IMR-90 (cell line): Measurements from ENCODE around the gene DAPK3. TPM values are rescaled to one million over a fixed set of nuclear protein-coding genes. Genes with fewer than 3 reads are reported as not detected.

Source experiments
- ATAC-seq: fragments of 200-7000 bp; cut with Tn5 transposase; 2 replicates; pipeline ENCODE4 v1.9.1; 2020; ENCODE audit warnings: low read depth, mild to moderate bottlenecking, moderate library complexity
- BruUV-seq: library from RNA; stranded (reverse); fragments of 400-500 nt; replicated peaks from 2 replicates; lab custom pipeline; 2021; lab: Mats Ljungman, UMichigan
- CTCF ChIA-PET: fragments of 300-600 bp; formaldehyde crosslinking; extraction: SDS; loops from one replicate; lab custom pipeline; 2021; ENCODE audit warnings: antibody characterized with exemption; lab: Yijun Ruan, JAX
- POLR2A ChIA-PET: fragments of 300-600 bp; sonication (Branson Sonifier 250); formaldehyde crosslinking; loops from one replicate; lab custom pipeline; 2022; ENCODE audit warnings: antibody characterized with exemption; ENCODE audit not compliant: unreplicated experiment; lab: Charles Lee
- DNase-seq: peaks from one replicate; pipeline ENCODE4 v3.0.0; 2013
- H2AFZ ChIP-seq: replicated peaks from 2 replicates; pipeline ENCODE3; 2013; ENCODE audit warnings: low read length, mild to moderate bottlenecking; ENCODE audit not compliant: poor library complexity
- H2AK5ac ChIP-seq: 2 replicates; pipeline ENCODE4 v1.6.1; 2013; ENCODE audit warnings: low read depth, low read length, inconsistent platforms
- H2AK9ac ChIP-seq: replicated peaks from 2 replicates; pipeline ENCODE3; 2013; ENCODE audit warnings: mild to moderate bottlenecking, low read depth, low read length, moderate library complexity; ENCODE audit not compliant: poor library complexity
- H2BK120ac ChIP-seq: 2 replicates; pipeline ENCODE4 v1.6.1; 2013; ENCODE audit warnings: low read depth, low read length, inconsistent platforms
- H2BK15ac ChIP-seq: 3 replicates; pipeline ENCODE4 v1.6.1; 2013; ENCODE audit warnings: low read depth, low read length, inconsistent platforms
- H2BK20ac ChIP-seq: 2 replicates; pipeline ENCODE4 v1.6.1; 2013; ENCODE audit warnings: low read depth, mild to moderate bottlenecking, inconsistent platforms, low read length, moderate library complexity
- H2BK5ac ChIP-seq: 2 replicates; pipeline ENCODE4 v1.6.1; 2013; ENCODE audit warnings: mild to moderate bottlenecking, low read depth, low read length, inconsistent platforms; ENCODE audit not compliant: poor library complexity, severe bottlenecking
- H3K14ac ChIP-seq: replicated peaks from 2 replicates; pipeline ENCODE4 v1.6.1; 2013; ENCODE audit warnings: low read depth, low read length, inconsistent platforms
- H3K18ac ChIP-seq: 2 replicates; pipeline ENCODE4 v1.6.1; 2013; ENCODE audit warnings: low read depth, low read length, control low read depth
- H3K23ac ChIP-seq: 2 replicates; pipeline ENCODE4 v1.6.1; 2013; ENCODE audit warnings: low read depth, low read length, inconsistent platforms
- H3K27ac ChIP-seq: 2 replicates; pipeline ENCODE4 v1.5.1; 2013; ENCODE audit warnings: mild to moderate bottlenecking, control low read depth, low read length; ENCODE audit not compliant: insufficient read depth
- H3K27me3 ChIP-seq: 2 replicates; pipeline ENCODE4 v1.6.1; 2013; ENCODE audit warnings: low read length; ENCODE audit not compliant: control insufficient read depth, insufficient read depth
- H3K36me3 ChIP-seq: 2 replicates; pipeline ENCODE4 v1.6.1; 2013; ENCODE audit warnings: low read length, mixed read lengths; ENCODE audit not compliant: control insufficient read depth, insufficient read depth
- H3K4ac ChIP-seq: 2 replicates; pipeline ENCODE4 v1.6.1; 2013; ENCODE audit warnings: low read depth, low read length, inconsistent platforms
- H3K4me1 ChIP-seq: 2 replicates; pipeline ENCODE4 v1.6.1; 2013; ENCODE audit warnings: low read length, mixed read lengths; ENCODE audit not compliant: control insufficient read depth, insufficient read depth
- H3K4me2 ChIP-seq: 2 replicates; pipeline ENCODE4 v1.6.1; 2013; ENCODE audit warnings: low read depth, mild to moderate bottlenecking, control low read depth, low read length, moderate library complexity
- H3K4me3 ChIP-seq: 2 replicates; pipeline ENCODE4 v1.5.1; 2013; ENCODE audit warnings: low read depth, mild to moderate bottlenecking, control low read depth, low read length, moderate library complexity; ENCODE audit not compliant: insufficient read depth
- H3K56ac ChIP-seq: 2 replicates; pipeline ENCODE4 v1.6.1; 2013; ENCODE audit warnings: low read length, inconsistent platforms; ENCODE audit not compliant: insufficient read depth; ENCODE audit errors: extremely low read depth
- H3K79me1 ChIP-seq, 2 experiments: 2 replicates each; pipeline ENCODE4 v1.6.1; 2013; ENCODE audit warnings: low read length in 2 of 2, inconsistent platforms in 1 of 2, low read depth in 1 of 2
- H3K9ac ChIP-seq: 2 replicates; pipeline ENCODE4 v1.6.1; 2013; ENCODE audit warnings: low read depth, low read length, control low read depth
- H3K9me1 ChIP-seq: 2 replicates; pipeline ENCODE4 v1.6.1; 2013; ENCODE audit warnings: low read length, inconsistent platforms; ENCODE audit not compliant: insufficient read depth
- H3K9me3 ChIP-seq: 2 replicates; pipeline ENCODE4 v1.6.1; 2013; ENCODE audit warnings: low read length; ENCODE audit not compliant: control insufficient read depth, insufficient read depth
- H4K20me1 ChIP-seq: 2 replicates; pipeline ENCODE4 v1.6.1; 2013; ENCODE audit warnings: low read length, inconsistent platforms; ENCODE audit not compliant: insufficient read depth
- H4K5ac ChIP-seq: 2 replicates; pipeline ENCODE4 v1.6.1; 2013; ENCODE audit warnings: mild to moderate bottlenecking, low read depth, low read length, control low read depth
- H4K8ac ChIP-seq, 2 experiments: 2 replicates each; pipeline ENCODE4 v1.6.1; 2013; ENCODE audit warnings: low read depth in 2 of 2, low read length in 2 of 2, control low read depth in 1 of 2, inconsistent platforms in 1 of 2
- H4K91ac ChIP-seq: 2 replicates; pipeline ENCODE4 v1.6.1; 2013; ENCODE audit warnings: low read depth, low read length, inconsistent platforms; ENCODE audit not compliant: insufficient read depth
- BHLHE40 ChIP-seq: fragments of 150-350 bp; IDR thresholded peaks from 2 replicates; pipeline ENCODE4 v1.6.1; 2016; ENCODE audit warnings: mild to moderate bottlenecking, low read depth, low read length
- CEBPB ChIP-seq: IDR thresholded peaks from 2 replicates; pipeline ENCODE4 v1.6.1; 2012; ENCODE audit warnings: low read depth, low read length, improper control_type of control experiment
- CHD1 ChIP-seq: IDR thresholded peaks from 2 replicates; pipeline ENCODE4 v1.6.1; 2012; ENCODE audit warnings: low read depth, low read length, improper control_type of control experiment
- CTCF ChIP-seq: conservative IDR thresholded peaks from 2 replicates; pipeline ENCODE4 v1.5.1; 2012; ENCODE audit warnings: mild to moderate bottlenecking, low read depth, low read length, improper control_type of control experiment
- ELK1 ChIP-seq: fragments of 150-350 bp; IDR thresholded peaks from 2 replicates; pipeline ENCODE4 v1.6.1; 2016; ENCODE audit warnings: low read depth, mild to moderate bottlenecking, low read length, moderate library complexity, borderline replicate concordance
- FOS ChIP-seq: fragments of 150-350 bp; IDR thresholded peaks from 2 replicates; pipeline ENCODE4 v1.6.1; 2016; ENCODE audit warnings: low read depth, low read length
- MAFK ChIP-seq: IDR thresholded peaks from 2 replicates; pipeline ENCODE4 v1.6.1; 2012; ENCODE audit warnings: low read depth, low read length, improper control_type of control experiment
- MAZ ChIP-seq: IDR thresholded peaks from 2 replicates; pipeline ENCODE4 v1.6.1; 2012; ENCODE audit warnings: low read depth, mild to moderate bottlenecking, low read length, improper control_type of control experiment, moderate library complexity, borderline replicate concordance
- MXI1 ChIP-seq: IDR thresholded peaks from 2 replicates; pipeline ENCODE4 v1.6.1; 2012; ENCODE audit warnings: low read depth, mild to moderate bottlenecking, low read length, moderate library complexity, borderline replicate concordance
- NFE2L2 ChIP-seq: fragments of 150-350 bp; IDR thresholded peaks from 2 replicates; pipeline ENCODE4 v1.6.1; 2016; ENCODE audit warnings: low read depth, mild to moderate bottlenecking, low read length
- RCOR1 ChIP-seq: IDR thresholded peaks from 2 replicates; pipeline ENCODE4 v1.6.1; 2012; ENCODE audit warnings: mild to moderate bottlenecking, low read length, improper control_type of control experiment; ENCODE audit not compliant: insufficient replicate concordance
- RFX5 ChIP-seq: IDR thresholded peaks from 2 replicates; pipeline ENCODE4 v1.8.0; 2012; ENCODE audit warnings: low read depth, mild to moderate bottlenecking, low read length, moderate library complexity
- USF2 ChIP-seq: fragments of 150-350 bp; IDR thresholded peaks from 2 replicates; pipeline ENCODE4 v1.6.1; 2017; ENCODE audit warnings: mild to moderate bottlenecking, antibody characterized with exemption, low read length, low read depth
- WGBS, 2 experiments: methylation state at CpG; one replicate each; pipeline versions ENCODE4 v1.1.5 to v1.1.7; 2013; ENCODE audit warnings: missing lambda C conversion rate in 2 of 2; ENCODE audit not compliant: insufficient read length in 1 of 2; ENCODE audit errors: extremely low coverage in 2 of 2; 5-methylcytosine and 5-hydroxymethylcytosine counted together
- dilution Hi-C: fragments of 300-500 bp; cut with HindIII; formaldehyde crosslinking; loops from one replicate; pipeline ENCODE4 v1.14.3; 2018; ENCODE audit warnings: low sequenced_read_pairs; ENCODE audit not compliant: unreplicated experiment
- in situ Hi-C: fragments of 300-500 bp; cut with MboI; formaldehyde crosslinking; loops from 3 replicates; pipeline ENCODE4 v1.14.3; 2019; ENCODE audit warnings: low sequenced_read_pairs, inconsistent platforms, mixed read lengths
- intact Hi-C: fragments of 100-400 bp; cut with micrococcal nuclease; formaldehyde crosslinking; loops from 2 replicates; pipeline ENCODE4 v1.10.0; 2022
- polyA plus RNA-seq, 3 experiments: library from polyadenylated mRNA; depleted of rRNA; stranded (reverse); fragments of >200 nt; gene quantifications; 2 replicates each; pipeline ENCODE4 v1.2.3, GENCODE V29; 2012; ENCODE audit warnings: low replicate concordance in 1 of 3
- total RNA-seq: library from RNA; depleted of rRNA; stranded (reverse); fragments of >200 nt; gene quantifications from 2 replicates; pipeline ENCODE4 v1.2.3, GENCODE V29; 2012

Gene DAPK3
- total and polyA plus RNA-seq, 2 of the 4 experiments (the other 2 are of a cell fraction), result 145 to 188 TPM

GRCh38 chr19:3975144-3975543 is 4.2 kb upstream of the DAPK3 start:
- Histone ChIP-seq H2BK20ac (no peak overlapping the region), H3K9ac (no peak overlapping the region), H2BK5ac (no peak overlapping the region), H3K4me3 (no peak overlapping the region), H2AFZ (no peak overlapping the region), H3K4me1 (no peaks in the 10 kb centered on the region), H4K20me1 (peaks cover 78% of the 10 kb centered on the region), H3K18ac (no peak overlapping the region), H4K8ac (0 out of 4 replicates have a peak overlapping the region, but pooled peaks of 1 of the 2 experiments have one; percentile 25), H2BK120ac (no peak overlapping the region), H3K9me1 (peaks cover 11% of the 10 kb centered on the region; the same call in 1 of the 2 replicates), H3K4me2 (no peak overlapping the region), H2AK9ac (no peak overlapping the region), H3K9me3 (no peaks in the 10 kb centered on the region), H3K56ac (no peak overlapping the region), H3K36me3 (peaks cover 52% of the 10 kb centered on the region), H3K23ac (no peak overlapping the region), H2BK15ac (no peak overlapping the region), H3K27ac (no peak overlapping the region), H3K79me1 (peaks cover 14 to 51% of the 10 kb centered on the region in 2 experiments), H4K5ac (peak overlapping the region; percentile 35; the same call in 1 of the 2 replicates), H3K14ac (no peak overlapping the region), H3K27me3 (no peaks in the 10 kb centered on the region), H3K4ac (no peak overlapping the region), H4K91ac (no peak overlapping the region), H2AK5ac (no peak overlapping the region)
- intact Hi-C loops, result no loop called here
- ATAC-seq (no peak), DNase-seq (no peak)
- TF ChIP-seq CHD1 (no peak), RFX5 (no peak), ELK1 (no peak), RCOR1 (no peak), MAFK (no peak), MXI1 (no peak), CTCF (no peak), FOS (no peak), BHLHE40 (no peak), NFE2L2 (no peak), USF2 (no peak), MAZ (no peak), CEBPB (no peak)
- in situ Hi-C loops, result no loop called here
- WGBS, 2 experiments, result no CpG with 5 or more reads among the region's 8 CpGs
- CTCF ChIA-PET, result no interaction called here
- dilution Hi-C loops, result no loop called here
- no TSS peak for BruUV-seq
- POLR2A ChIA-PET, result interaction anchor here (0.7 to 0.9 kb wide), 3 partner anchors 10 to 18 kb away, joined by 3 to 12 read pairs (median 3); partner anchors contain the start of gene EEF2
